Posterior cingulate gyrus (tissue), 11 donors: ENCODE data around the gene MICALL2.
A peak's percentile ranks its signal among the peaks of the same experiment; 100 is the strongest.
"Not testable (repeated sequence)": the region's sequence is repeated elsewhere in the genome, so short reads cannot be mapped to it uniquely, and the experiment has no call there.

ENCODE experiments used
- DNase-seq, 10 donors: peaks; one replicate each; pipeline versions ENCODE4 v3.0.0 to v3.0.0-alpha.2; 2020 to 2021; ENCODE audit warnings: mixed read lengths in 3 of 10
- intact Hi-C: fragments of 100-400 bp; cut with DNase I; formaldehyde crosslinking; loops from one replicate; pipeline ENCODE4 v1.15.1; 2023

Gene MICALL2

DNA sequence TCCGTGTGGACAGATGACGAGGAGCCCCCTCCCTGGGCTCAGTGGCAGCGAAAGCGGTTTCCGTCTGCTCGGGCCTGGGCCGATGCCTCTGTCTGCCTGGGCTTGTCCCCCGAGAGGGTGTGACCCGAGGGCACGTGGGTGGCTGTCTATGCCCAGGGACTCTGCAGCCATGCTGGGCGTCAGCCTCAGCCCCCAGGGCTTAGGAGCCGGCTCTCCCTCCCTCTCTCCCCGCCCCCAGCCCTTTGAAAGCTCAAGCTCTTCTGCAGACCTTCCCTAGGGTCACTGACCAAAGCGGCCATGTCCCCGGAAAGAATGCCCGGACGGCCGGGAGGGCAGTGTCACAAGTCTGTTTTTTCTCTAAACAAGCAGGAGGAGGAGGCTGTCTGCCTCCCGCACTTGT lies 7.1 kb downstream of the MICALL2 start:
- DNase-seq = no peak
- intact Hi-C loops = no loop called here

GRCh38 chr7:1450987-1451386 lies 8.3 kb downstream of the MICALL2 start:
- intact Hi-C loops = no loop called here
- no peak for DNase-seq

DNA sequence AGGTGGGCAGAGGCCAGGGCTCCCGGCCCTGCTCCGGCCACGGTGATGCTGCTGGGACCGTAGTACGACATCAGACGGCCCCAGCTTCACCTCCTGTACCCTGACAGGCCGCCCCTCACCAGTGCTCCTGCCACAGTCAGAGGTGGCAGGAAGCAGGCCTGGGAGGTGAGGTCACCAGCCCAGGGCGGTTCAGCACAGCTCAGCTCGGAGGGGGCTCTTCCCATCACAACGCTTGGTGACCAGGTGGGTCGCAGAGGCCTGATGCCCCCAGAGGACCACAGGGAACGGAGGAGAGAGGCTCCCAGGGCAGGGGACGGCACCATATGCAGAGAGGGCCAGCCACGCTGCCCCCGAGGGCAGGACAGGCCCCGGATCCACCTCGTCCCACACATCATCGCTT lies 8.8 kb downstream of the MICALL2 start:
- DNase-seq = no peak
- intact Hi-C loops = no loop called here

DNA sequence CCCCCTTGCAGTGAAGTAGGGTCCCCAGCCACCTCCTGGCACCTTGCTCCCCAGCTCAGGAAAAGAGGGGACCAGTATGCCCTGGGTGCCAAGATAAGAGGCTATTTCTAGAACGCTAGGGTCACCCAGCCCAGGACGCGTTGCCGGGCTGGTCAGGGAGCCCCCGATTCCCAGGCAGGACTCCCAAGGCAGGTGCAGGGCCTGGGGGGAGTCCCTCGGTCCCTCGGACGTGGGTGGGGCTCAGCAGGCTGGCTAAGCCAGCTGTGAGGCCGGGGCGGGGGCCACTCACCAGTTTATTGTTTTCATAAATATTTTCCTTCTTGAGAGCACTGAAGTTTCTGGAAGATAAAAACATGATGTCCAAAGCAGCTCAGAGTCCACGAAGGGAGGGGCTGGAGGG lies 9.3 kb downstream of the MICALL2 start:
- no peak for DNase-seq
- intact Hi-C loops = no loop called here

DNA sequence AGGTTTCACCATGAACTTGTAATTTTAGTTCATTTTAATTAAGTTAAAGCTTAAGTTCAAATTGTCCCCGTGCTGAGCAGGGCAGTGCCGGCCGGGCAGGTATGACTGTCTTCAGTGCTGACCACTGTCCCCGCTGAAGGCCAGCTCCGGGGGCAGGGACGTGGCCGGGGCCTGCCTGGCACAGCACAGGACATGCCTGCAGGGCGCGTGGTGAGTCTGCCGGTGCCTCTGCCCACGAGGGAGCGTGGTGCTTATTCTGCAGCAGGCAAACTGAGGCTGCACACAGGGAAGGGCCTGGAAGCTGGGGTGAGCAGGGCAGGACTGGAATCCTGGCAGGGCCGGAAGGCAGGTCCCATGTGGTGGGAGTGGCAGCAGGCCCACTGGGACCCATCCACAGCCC lies 9.8 kb downstream of the MICALL2 start:
- no peak for DNase-seq
- intact Hi-C loops = no loop called here

- intact Hi-C loops = no loop called here
- no peak for DNase-seq
Measured at GRCh38 chr7:1448958-1449357, 10.3 kb downstream of the MICALL2 start.

- intact Hi-C loops = no loop called here
- DNase-seq = peak in 9 of 10 donors; percentile 42 to 94 (median 59)
Measured at GRCh38 chr7:1447551-1448244, 11.6 kb downstream of the MICALL2 start.

- intact Hi-C loops = no loop called here
- no peak for DNase-seq
Measured at GRCh38 chr7:1447112-1447511, 12.2 kb downstream of the MICALL2 start.

- intact Hi-C loops = no loop called here
- DNase-seq = no peak
Measured at GRCh38 chr7:1446620-1447032, 12.6 kb downstream of the MICALL2 start.

DNA sequence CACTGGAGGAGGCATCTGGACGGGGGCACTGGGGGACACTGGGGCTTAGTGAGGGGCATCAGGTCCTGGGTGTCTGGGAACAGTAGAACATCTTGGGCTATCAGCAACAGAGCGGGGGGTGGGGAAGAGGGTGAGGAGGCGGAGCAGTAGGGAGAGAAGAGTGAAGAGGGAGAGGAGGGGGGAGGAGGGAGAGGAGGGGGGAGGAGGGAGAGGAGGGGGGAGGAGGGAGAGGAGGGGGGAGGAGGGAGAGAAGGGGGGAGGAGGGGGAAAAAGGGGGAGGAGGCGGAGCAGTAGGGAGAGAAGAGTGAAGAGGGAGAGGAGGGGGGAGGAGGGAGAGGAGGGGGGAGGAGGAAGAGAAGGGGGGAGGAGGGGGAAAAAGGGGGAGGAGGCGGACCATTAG lies 13.2 kb downstream of the MICALL2 start:
- peak in 3 of 10 donors; percentile 34 to 69 (median 56) for DNase-seq
- intact Hi-C loops = not testable (repeated sequence)

- no peak for DNase-seq
- intact Hi-C loops = no loop called here
Measured at GRCh38 chr7:1445341-1445740, 13.9 kb downstream of the MICALL2 start.

DNA sequence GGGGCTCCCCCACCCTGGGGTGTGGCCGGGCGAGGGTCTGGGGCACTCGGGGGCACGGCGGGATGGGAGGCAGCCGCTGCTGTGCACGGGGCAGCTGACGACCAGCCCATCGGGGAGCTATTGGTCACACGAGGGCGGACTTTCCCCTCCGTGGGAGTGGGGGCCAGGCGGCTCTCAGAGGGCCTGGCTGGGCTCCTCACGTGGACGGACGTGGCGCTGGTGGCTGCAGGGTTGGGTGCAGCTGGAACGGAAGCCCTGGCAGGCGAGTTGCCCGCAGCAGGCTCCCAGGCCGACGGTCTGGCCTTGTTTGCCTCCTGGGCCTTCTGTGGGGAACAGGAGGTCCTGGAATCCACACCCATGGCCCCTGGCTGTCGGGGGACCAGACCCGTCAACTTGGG lies 14.3 kb downstream of the MICALL2 start:
- no peak for DNase-seq
- intact Hi-C loops = no loop called here

DNA sequence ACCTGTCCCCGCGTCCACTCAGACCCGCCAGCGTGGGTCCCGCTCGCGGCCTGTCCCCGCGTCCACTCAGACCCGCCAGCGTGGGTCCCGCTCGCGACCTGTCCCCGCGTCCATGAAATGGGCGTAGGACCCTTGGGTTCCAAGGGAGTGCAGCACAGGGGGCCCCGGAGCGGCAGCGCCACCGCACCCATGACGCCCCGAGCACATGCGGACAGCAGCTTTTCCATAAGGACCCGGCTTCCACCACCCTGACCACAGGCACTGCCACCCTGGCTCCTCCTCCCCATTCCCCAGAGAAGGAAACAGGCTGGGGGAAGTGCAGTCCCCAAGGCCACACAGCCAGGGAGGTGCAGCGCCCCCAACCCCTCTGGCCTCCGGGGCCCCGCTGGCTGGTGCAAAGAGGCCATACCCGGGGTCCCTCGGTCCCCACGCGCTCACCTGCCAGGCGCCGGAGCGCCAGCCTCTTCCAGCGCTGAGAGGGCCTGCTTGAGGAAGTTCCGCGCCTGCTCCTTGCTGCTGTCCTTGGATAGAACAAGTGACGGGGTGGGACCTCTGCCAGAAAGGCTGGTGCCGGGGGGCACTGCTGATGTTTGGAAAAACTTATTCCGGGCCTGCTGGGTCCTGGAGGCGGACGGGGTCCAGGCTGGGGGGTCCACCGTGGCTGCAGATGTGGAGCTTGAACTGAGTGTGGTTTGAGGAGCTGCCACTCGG lies 14.9 kb downstream of the MICALL2 start:
- intact Hi-C loops = no loop called here

GRCh38 chr7:1443587-1444200 lies 15.6 kb downstream of the MICALL2 start:
- DNase-seq, intact Hi-C loops: not testable (repeated sequence)

More for the DNA sequence above, 14.9 kb downstream of the MICALL2 start:
- no peak for DNase-seq

- intact Hi-C loops = no loop called here
- no peak for DNase-seq
Measured at GRCh38 chr7:1442355-1443124, 16.7 kb downstream of the MICALL2 start.

DNA sequence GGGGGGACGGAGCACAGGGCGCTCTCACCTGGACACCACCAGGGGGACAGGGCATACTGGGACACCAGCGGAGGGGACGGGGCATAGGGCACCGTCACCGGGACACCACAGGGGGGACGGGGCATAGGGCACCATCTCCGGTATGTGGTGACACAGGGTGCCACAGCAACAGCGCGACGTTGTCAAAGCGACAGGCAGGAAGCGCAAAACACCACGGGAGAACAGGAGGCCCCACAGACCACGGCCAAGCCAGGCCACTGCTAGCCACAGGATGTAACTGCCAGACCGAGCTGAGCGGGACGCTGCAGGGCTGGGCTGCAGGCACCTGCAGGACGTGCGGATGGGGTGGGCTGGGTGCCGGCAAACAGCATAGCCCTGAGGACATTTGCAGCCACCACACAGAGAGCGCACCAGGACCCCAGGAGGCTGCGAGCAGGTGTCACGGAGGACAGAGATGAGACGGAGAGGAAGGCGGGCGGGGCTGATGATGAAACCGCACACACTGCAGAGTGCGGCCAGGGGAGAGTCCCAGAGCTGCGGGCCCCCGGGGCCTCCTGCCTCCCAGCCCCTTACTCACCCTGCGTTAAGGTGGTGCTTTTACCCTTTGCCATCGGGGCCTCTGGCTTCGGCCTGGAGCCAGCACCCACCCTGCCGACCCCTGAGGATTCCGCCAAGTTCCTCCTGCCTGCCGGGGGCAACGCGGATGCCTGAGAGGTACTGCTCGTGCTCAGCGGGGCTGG lies 17.5 kb downstream of the MICALL2 start:
- intact Hi-C loops = no loop called here
- no peak for DNase-seq

DNA sequence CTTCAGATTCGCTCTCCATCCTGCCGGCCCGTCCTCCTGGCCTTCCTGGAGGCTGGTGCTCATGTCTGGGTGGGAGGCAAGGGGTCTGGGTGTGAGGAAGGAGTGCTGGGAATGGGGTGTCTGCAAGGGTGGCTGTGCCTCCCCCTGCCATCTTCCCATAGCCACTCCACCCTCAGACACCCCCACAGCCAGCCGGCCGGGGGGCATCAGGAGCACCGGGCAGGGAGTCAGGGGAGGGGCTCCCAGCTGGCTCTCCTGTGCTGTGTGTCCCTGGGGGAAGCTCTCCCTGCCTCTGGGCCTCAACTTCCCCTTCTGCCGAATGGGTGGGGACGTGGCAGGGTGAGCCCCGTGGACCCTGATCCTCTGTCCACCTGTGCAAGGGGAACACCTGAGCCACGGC lies 18.6 kb downstream of the MICALL2 start:
- no peak for DNase-seq
- intact Hi-C loops = no loop called here

- DNase-seq = no peak
Measured at GRCh38 chr7:1439373-1440363, 19.6 kb downstream of the MICALL2 start.

GRCh38 chr7:1438821-1439220 lies 20.4 kb downstream of the MICALL2 start:
- DNase-seq = no peak
- intact Hi-C loops = no loop called here

More at GRCh38 chr7:1439373-1440363, 19.6 kb downstream of the MICALL2 start:
- intact Hi-C loops = no loop called here
